ENCODE measurements around the gene NCK2.

NCK2 gene

GRCh38 chr2:105732101-105732500 lies 12.6 kb upstream of the NCK2 start:
- Histone ChIP-seq H3K27me3 (ENCODE audit: insufficient read depth, low read length) (no peaks in the 10 kb centered on the region; the same call in 1 of the 2 replicates), H3K9ac (ENCODE audit: low read length) (no peak overlapping the region), H3F3A (ENCODE audit: insufficient read depth, low read length) (no peaks in the 10 kb centered on the region), H2AFZ (ENCODE audit: low read length) (no peak overlapping the region), H4K20me1 (ENCODE audit: insufficient read depth, low read length) (no peaks in the 10 kb centered on the region), H3K4me3 (ENCODE audit: low read depth, low read length, poor library complexity, severe bottlenecking) (no peak overlapping the region), H3K9me3 (ENCODE audit: low read length) (no peaks in the 10 kb centered on the region), H3K4me2 (ENCODE audit: low read length) (no peak overlapping the region), H3K4me1 (ENCODE audit: insufficient read depth, low read length, severe bottlenecking) (no peaks in the 10 kb centered on the region), H3K36me3 (ENCODE audit: insufficient read depth, low read length) (no peaks in the 10 kb centered on the region), H3K9me2 (ENCODE audit: low read depth, low read length) (no peaks in the 10 kb centered on the region), H3K27ac (ENCODE audit: low read depth, low read length, poor library complexity, severe bottlenecking) (no peak overlapping the region), H3K79me2 (ENCODE audit: insufficient read depth, low read length) (no peaks in the 10 kb centered on the region)
- TF ChIP-seq, protein P1, sequence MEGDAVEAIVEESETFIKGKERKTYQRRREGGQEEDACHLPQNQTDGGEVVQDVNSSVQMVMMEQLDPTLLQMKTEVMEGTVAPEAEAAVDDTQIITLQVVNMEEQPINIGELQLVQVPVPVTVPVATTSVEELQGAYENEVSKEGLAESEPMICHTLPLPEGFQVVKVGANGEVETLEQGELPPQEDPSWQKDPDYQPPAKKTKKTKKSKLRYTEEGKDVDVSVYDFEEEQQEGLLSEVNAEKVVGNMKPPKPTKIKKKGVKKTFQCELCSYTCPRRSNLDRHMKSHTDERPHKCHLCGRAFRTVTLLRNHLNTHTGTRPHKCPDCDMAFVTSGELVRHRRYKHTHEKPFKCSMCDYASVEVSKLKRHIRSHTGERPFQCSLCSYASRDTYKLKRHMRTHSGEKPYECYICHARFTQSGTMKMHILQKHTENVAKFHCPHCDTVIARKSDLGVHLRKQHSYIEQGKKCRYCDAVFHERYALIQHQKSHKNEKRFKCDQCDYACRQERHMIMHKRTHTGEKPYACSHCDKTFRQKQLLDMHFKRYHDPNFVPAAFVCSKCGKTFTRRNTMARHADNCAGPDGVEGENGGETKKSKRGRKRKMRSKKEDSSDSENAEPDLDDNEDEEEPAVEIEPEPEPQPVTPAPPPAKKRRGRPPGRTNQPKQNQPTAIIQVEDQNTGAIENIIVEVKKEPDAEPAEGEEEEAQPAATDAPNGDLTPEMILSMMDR (IDR thresholded peaks at IDR 0.05; ENCODE audit: low read length): no peak
- no peak for TF ChIP-seq EZH2 (IDR thresholded peaks at IDR 0.05; ENCODE audit: borderline replicate concordance, low read length)

DNA sequence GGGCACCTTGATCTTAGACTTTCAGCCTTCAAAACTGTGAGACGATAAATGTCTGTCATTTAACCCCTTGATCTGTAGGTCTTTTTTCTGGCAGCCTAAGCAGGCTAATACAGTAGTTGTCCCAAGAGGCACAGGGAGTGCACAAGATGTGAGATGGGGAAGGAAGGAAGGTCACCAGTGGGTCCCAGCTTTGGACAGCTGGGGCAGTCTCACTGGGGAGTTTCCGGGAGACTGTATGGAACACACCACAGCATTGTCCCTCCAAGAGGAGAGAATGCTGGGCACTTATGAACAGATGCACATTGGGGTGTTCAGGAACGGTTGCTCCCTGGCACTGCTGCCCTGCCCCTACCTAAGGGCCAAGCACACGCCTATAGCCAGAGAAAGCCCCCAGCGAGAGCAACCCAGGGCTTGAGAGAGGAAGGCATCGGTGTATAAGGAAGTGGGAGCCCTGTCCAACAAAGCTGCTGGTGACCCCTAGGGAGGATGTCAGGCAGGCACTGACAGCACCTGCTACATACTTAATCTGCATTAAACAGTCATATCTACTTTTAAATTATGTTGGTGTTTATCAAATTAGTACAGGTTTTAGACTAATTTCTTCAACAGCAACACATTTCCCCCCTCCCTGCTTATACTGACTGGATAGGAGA lies 11.6 kb upstream of the NCK2 start:
- no peaks in the 10 kb centered on the region for H4K20me1 ChIP-seq (ENCODE audit: insufficient read depth, low read length)
- H3K9me2 ChIP-seq (ENCODE audit: low read depth, low read length): no peaks in the 10 kb centered on the region
- no peaks in the 10 kb centered on the region for H3K36me3 ChIP-seq (ENCODE audit: insufficient read depth, low read length)
- H3K9me3 ChIP-seq (ENCODE audit: low read length): no peaks in the 10 kb centered on the region
- H3K27ac ChIP-seq (ENCODE audit: low read depth, low read length, poor library complexity, severe bottlenecking): no peak overlapping the region
- H3K4me1 ChIP-seq (ENCODE audit: insufficient read depth, low read length, severe bottlenecking): no peaks in the 10 kb centered on the region
- no peak overlapping the region for H3K9ac ChIP-seq (ENCODE audit: low read length)
- H3K79me2 ChIP-seq (ENCODE audit: insufficient read depth, low read length): no peaks in the 10 kb centered on the region
- no peaks in the 10 kb centered on the region; the same call in 1 of the 2 replicates for H3K27me3 ChIP-seq (ENCODE audit: insufficient read depth, low read length)
- H3K4me2 ChIP-seq (ENCODE audit: low read length): no peak overlapping the region
- H2AFZ ChIP-seq (ENCODE audit: low read length): no peak overlapping the region
- no peak overlapping the region for H3K4me3 ChIP-seq (ENCODE audit: low read depth, low read length, poor library complexity, severe bottlenecking)
- no peaks in the 10 kb centered on the region for H3F3A ChIP-seq (ENCODE audit: insufficient read depth, low read length)
- TF ChIP-seq, protein P1 (IDR thresholded peaks at IDR 0.05; ENCODE audit: low read length): no peak
- TF ChIP-seq EZH2 (IDR thresholded peaks at IDR 0.05; ENCODE audit: borderline replicate concordance, low read length): no peak

- Histone ChIP-seq H3K9ac (ENCODE audit: low read length) (no peak overlapping the region), H3K27ac (ENCODE audit: low read depth, low read length, poor library complexity, severe bottlenecking) (no peak overlapping the region), H3K4me3 (ENCODE audit: low read depth, low read length, poor library complexity, severe bottlenecking) (no peak overlapping the region), H3K4me1 (ENCODE audit: insufficient read depth, low read length, severe bottlenecking) (no peaks in the 10 kb centered on the region), H2AFZ (ENCODE audit: low read length) (no peak overlapping the region), H3K9me2 (ENCODE audit: low read depth, low read length) (no peaks in the 10 kb centered on the region), H3K36me3 (ENCODE audit: insufficient read depth, low read length) (no peaks in the 10 kb centered on the region), H3K79me2 (ENCODE audit: insufficient read depth, low read length) (no peaks in the 10 kb centered on the region), H3K9me3 (ENCODE audit: low read length) (no peaks in the 10 kb centered on the region), H4K20me1 (ENCODE audit: insufficient read depth, low read length) (no peaks in the 10 kb centered on the region), H3K27me3 (ENCODE audit: insufficient read depth, low read length) (no peaks in the 10 kb centered on the region; the same call in 1 of the 2 replicates), H3K4me2 (ENCODE audit: low read length) (no peak overlapping the region), H3F3A (ENCODE audit: insufficient read depth, low read length) (no peaks in the 10 kb centered on the region)
- TF ChIP-seq EZH2 (IDR thresholded peaks at IDR 0.05; ENCODE audit: borderline replicate concordance, low read length): no peak
- TF ChIP-seq, protein P1 (IDR thresholded peaks at IDR 0.05; ENCODE audit: low read length): no peak
Measured at GRCh38 chr2:105733875-105734274, 10.8 kb upstream of the NCK2 start.
